ENCODE results near the gene PCYT2.
A peak's percentile ranks its signal among the peaks of the same experiment; 100 is the strongest.

Gene PCYT2

DNA sequence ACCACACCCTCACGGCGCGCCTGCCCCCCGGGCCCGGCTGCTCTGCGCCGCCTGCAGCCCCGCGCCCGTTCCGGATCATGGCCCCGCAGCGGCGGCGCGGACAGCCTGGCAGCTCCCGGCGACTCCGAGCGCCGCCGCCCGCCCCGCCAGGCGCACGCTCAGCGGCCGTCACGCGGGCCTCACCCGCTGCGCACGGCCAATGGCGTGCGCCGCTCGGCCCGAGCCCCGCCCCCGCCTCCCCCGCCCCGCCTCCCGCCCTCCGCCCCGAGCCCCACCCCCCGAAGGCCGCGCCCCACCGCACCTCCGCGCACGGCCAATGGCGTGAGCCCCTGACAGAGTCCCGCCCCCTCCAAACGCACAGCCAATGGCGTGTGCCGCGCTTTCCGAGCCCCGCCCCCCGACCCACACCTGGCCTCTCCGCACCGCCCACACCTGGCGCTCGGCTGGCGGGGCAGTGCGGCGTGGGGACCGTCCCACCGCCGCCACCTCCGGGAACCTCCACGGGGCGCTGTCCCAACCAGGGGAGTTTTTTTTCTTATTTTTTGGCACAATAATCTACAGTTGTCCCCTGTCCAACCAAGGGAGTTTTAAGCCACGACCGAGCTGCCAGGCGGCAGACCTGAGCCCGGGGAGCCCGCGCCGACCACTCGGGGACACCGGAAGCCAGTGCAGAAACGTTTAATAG is at the start of gene PCYT2:
TSS of gene PCYT2 (minus strand) at position 123 of the 685 bp plus-strand sequence. CDS start at position 79, 44 bp downstream.
- peak within 1 kb of the TSS; percentile 65 for H3K4me3 ChIP-seq (ENCODE audit: low read depth, low read length)
- in situ Hi-C loops (cut with HindIII; ENCODE audit: low sequenced_read_pairs): no loop called here
- peak; percentile 82 for DNase-seq (ENCODE audit: low read depth, low spot score)
- TF ChIP-seq, protein P1, sequence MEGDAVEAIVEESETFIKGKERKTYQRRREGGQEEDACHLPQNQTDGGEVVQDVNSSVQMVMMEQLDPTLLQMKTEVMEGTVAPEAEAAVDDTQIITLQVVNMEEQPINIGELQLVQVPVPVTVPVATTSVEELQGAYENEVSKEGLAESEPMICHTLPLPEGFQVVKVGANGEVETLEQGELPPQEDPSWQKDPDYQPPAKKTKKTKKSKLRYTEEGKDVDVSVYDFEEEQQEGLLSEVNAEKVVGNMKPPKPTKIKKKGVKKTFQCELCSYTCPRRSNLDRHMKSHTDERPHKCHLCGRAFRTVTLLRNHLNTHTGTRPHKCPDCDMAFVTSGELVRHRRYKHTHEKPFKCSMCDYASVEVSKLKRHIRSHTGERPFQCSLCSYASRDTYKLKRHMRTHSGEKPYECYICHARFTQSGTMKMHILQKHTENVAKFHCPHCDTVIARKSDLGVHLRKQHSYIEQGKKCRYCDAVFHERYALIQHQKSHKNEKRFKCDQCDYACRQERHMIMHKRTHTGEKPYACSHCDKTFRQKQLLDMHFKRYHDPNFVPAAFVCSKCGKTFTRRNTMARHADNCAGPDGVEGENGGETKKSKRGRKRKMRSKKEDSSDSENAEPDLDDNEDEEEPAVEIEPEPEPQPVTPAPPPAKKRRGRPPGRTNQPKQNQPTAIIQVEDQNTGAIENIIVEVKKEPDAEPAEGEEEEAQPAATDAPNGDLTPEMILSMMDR (IDR thresholded peaks at IDR 0.05; ENCODE audit: low read depth, low read length): no peak

DNA sequence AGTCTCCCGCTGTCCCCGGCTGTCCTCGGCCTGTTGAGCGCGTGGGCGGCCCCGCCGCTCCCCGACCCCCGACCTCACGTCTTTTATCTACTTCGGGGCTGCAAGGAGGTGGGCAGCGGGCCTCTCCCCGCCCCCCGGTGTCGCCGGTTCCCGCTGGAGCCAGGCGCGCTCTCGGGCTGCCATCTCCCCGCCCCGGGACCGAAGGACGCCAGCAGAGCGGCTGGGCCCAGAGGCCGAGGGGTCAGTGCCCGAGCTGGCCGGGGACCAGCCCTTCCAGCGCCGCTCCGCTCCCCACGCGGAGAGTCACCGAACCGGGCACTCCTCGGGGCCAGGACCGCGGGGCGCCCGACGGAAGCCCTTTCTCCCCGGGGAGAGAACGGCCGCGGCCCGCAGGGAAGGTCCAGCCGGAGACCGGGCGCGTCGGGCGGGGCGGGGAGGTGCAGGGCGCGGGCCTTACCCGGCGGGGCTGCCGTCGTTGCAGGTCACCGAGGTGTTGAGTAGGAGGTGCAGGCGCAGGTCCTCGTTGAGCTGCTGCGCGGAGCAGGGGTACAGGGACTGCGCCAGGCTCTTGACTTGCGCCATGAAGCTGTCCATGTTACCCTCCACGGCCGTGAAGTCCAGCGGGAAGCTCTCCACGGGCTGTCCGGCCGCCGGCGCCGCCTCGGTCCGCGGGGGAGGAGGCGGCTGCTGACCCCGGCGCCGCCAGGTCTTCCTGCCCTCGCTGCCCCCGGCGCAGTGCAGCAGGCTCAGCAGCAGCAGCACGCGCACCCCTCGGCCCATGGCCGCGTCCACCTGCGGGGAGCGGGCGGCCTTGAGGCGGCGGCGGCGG is 49.1 kb upstream of the PCYT2 start:
- no peak for DNase-seq (ENCODE audit: low read depth, low spot score)
- in situ Hi-C loops (cut with HindIII; ENCODE audit: low sequenced_read_pairs): no loop called here
- TF ChIP-seq, protein P1 (IDR thresholded peaks at IDR 0.05; ENCODE audit: low read depth, low read length): no peak
- H3K4me3 ChIP-seq (ENCODE audit: low read depth, low read length): no peak overlapping the region

DNA sequence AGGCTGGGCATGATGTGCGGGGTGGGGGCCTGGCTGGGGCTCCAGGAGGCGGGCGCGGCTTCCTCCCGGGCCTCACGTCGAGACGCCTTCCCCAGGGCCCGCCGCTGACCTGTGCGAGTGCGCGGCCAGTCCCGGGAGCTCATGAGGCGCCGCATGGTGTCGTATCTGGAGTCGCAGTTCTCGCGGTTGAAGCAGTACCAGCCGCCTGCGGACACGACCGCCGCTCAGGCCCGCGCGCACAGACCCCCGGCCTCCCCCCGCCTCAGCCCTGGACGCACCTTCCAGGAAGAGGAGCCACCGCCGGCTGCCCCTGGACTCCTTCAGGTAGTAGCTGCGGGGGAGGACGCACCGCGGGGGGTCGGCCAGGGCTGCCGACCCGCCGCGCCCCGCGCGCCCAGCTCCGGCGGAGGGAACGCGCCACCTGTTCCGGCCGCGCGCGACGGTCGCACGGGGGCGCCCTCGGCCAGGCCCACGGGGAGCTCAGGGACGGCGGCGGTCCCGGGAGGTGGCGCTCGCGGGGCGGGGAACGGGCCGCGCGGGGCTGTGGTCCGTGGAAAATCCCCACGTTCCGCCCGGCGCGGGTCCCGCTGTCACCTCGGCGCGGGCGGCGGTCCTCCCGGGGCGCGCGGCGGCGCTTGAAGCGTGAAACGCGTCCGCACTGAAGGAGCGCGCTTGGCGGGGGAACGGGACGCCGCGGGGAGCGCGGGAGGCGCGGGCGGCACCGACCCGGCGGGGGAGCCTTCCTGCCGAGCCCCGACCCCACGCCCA is 48.3 kb upstream of the PCYT2 start:
- in situ Hi-C loops (cut with HindIII; ENCODE audit: low sequenced_read_pairs): no loop called here
- H3K4me3 ChIP-seq (ENCODE audit: low read depth, low read length): no peak overlapping the region
- DNase-seq (ENCODE audit: low read depth, low spot score): no peak
- TF ChIP-seq, protein P1 (IDR thresholded peaks at IDR 0.05; ENCODE audit: low read depth, low read length): peak; percentile 55

DNA sequence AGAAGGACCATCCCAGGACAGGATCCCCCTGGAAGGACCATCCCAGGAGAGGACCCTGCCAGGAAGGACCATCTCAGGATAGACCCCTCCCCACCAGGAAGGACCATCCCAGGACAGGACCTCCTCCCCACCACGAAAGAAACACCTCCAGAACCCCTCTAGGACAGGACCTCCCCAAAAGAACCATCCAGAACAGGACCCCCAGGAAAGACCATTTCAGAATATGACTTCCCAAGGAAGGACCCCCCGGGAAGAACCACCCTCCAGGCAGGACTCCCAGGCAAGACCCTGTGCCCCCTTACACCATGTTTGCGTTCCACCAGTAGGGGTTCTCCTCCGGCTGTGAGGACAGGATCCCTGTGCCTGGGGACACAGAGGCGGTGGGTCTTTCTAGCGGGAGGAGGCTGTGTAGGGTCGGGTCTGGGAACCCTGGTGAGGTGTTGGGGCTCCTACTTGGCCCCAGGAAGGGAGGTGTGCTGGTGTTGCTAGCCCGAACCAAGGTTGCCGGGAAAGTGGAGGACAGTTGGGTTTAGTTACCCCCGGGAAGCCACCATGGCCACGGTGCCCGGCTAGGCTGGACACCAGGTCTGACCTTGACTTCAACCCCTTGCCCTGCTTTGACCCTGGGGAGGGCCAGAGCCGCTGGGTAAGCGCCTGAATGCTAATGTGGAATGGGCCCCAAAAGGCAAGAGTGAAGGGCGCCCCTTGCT is 47.6 kb upstream of the PCYT2 start:
- no peak overlapping the region for H3K4me3 ChIP-seq (ENCODE audit: low read depth, low read length)
- in situ Hi-C loops (cut with HindIII; ENCODE audit: low sequenced_read_pairs): no loop called here
- TF ChIP-seq, protein P1 (IDR thresholded peaks at IDR 0.05; ENCODE audit: low read depth, low read length): no peak
- no peak for DNase-seq (ENCODE audit: low read depth, low spot score)

DNA sequence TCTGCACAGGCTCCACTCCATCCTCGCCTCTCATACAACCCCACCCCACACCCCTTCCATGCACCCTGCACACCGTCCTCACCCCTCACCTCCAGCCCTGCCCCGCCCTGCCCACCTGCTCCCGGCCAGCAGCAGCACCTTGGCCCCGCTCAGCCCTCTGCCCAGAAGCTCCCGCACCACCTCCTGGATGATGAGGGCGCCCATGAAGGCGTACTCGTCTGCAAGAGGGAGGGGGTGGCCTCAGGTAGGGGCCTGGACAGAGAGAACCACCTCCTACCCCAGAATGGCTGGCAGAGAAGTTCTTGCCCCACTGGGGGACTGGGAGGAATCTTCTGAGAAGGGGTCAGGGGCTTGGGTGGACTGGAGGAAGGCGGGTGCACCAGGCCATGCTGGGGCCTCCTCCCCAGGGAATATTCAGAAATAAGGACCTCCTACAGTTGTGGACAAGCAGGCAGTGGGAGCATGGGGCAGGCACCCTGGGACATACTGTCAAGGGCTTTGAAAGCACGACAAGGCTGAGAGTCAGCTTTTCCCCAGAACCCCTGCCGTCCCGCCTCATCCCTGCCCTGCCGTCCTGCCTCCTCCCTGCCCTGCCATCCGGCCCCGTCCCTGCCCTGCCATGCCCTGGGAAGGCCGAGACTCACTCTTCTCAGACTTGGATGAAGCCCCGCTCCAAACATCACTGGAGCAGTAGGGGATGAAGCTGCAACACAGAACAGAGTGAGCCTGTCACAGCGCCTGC is 46.7 kb upstream of the PCYT2 start:
- in situ Hi-C loops (cut with HindIII; ENCODE audit: low sequenced_read_pairs): no loop called here

More for the DNA sequence above, 46.7 kb upstream of the PCYT2 start:
- DNase-seq (ENCODE audit: low read depth, low spot score): no peak
- no peak overlapping the region for H3K4me3 ChIP-seq (ENCODE audit: low read depth, low read length)
- TF ChIP-seq, protein P1 (IDR thresholded peaks at IDR 0.05; ENCODE audit: low read depth, low read length): no peak

All from astrocyte of the spinal cord (primary cell).